ENCODE results near the gene RABL3. TPM values are rescaled to one million over a fixed set of nuclear protein-coding genes. Genes with fewer than 3 reads are reported as not detected.
A peak's percentile ranks its signal among the peaks of the same experiment; 100 is the strongest.
"Not testable (repeated sequence)": the region's sequence is repeated elsewhere in the genome, so short reads cannot be mapped to it uniquely, and the experiment has no call there.

Gene RABL3
- total and polyA plus RNA-seq, 8 donors: 2.0 to 27.7 (median 9.4) TPM

- intact Hi-C loops (cut with DNase I; ENCODE audit: low total_unique reads): no loop called here
- TF ChIP-seq POLR2A (IDR thresholded peaks at IDR 0.05): no peak
- TF ChIP-seq CTCF (IDR thresholded peaks at IDR 0.05): no peak
- TF ChIP-seq POLR2AphosphoS5 (IDR thresholded peaks at IDR 0.05): no peak
- no peak for TF ChIP-seq EP300 (IDR thresholded peaks at IDR 0.05)
- no peak overlapping the region for H3K4me3 ChIP-seq
- H3K9me3 ChIP-seq: no peaks in the 10 kb centered on the region
- H3K27me3 ChIP-seq: no peaks in the 10 kb centered on the region
- H3K4me1 ChIP-seq: no peaks in the 10 kb centered on the region
- no peak for DNase-seq
- no peak overlapping the region for H3K27ac ChIP-seq
- 85 to 94% (median 90%) methylated on average over 4 of the region's 4 CpGs for WGBS, 5 donors
- peaks cover 4 to 25% (median 16%) of the 10 kb centered on the region in 4 donors for H3K36me3 ChIP-seq
These were observed 11.5 kb downstream of the RABL3 start for GRCh38 chr3:120730576-120731542.

GRCh38 chr3:120726791-120727190 is 15.5 kb downstream of the RABL3 start:
- DNase-seq: no peak
- H3K36me3 ChIP-seq: peaks cover 4 to 25% (median 16%) of the 10 kb centered on the region in 4 donors
- no peaks in the 10 kb centered on the region for H3K9me3 ChIP-seq
- H3K27me3 ChIP-seq: no peaks in the 10 kb centered on the region
- H3K4me1 ChIP-seq: no peaks in the 10 kb centered on the region
- no peak for TF ChIP-seq EP300 (IDR thresholded peaks at IDR 0.05)
- TF ChIP-seq POLR2A (IDR thresholded peaks at IDR 0.05): no peak
- TF ChIP-seq POLR2AphosphoS5 (IDR thresholded peaks at IDR 0.05): no peak
- TF ChIP-seq CTCF (IDR thresholded peaks at IDR 0.05): no peak
- intact Hi-C loops (cut with DNase I; ENCODE audit: low total_unique reads): no loop called here
- no peak overlapping the region for H3K27ac ChIP-seq
- H3K4me3 ChIP-seq: no peak overlapping the region
- 86 to 94% (median 90%) methylated on average over 1 of the region's 1 CpG for WGBS, 5 donors

GRCh38 chr3:120719167-120719834 is 23.0 kb downstream of the RABL3 start:
- TF ChIP-seq POLR2AphosphoS5 (IDR thresholded peaks at IDR 0.05): peak; percentile 16 to 48 (median 32)
- TF ChIP-seq CTCF (IDR thresholded peaks at IDR 0.05): peak in 1 of 7 experiments; percentile 18
- H3K27me3 ChIP-seq; H3K36me3 ChIP-seq; intact Hi-C loops (cut with DNase I; ENCODE audit: low total_unique reads); H3K9me3 ChIP-seq: not testable (repeated sequence)
- peak overlapping the region; percentile 37 to 51 (median 48) for H3K4me3 ChIP-seq
- 27 to 65% (median 29%) methylated on average over 18 to 20 of the region's 20 CpGs for WGBS, 5 donors
- H3K4me1 ChIP-seq: peaks cover 0 to 13% (median 6%) of the 10 kb centered on the region in 4 donors
- peak overlapping the region in 4 of 5 donors; percentile 52 to 76 (median 67) for H3K27ac ChIP-seq
- DNase-seq: peak; percentile 61 to 86

GRCh38 chr3:120713262-120713661 is 29.1 kb downstream of the RABL3 start:
- intact Hi-C loops (cut with DNase I; ENCODE audit: low total_unique reads): no loop called here
- no peak overlapping the region for H3K27ac ChIP-seq
- no peaks in the 10 kb centered on the region for H3K9me3 ChIP-seq
- no peak for DNase-seq
- no peak overlapping the region for H3K4me3 ChIP-seq
- peaks cover 0 to 17% (median 14%) of the 10 kb centered on the region in 4 donors for H3K36me3 ChIP-seq
- no peak for TF ChIP-seq POLR2AphosphoS5 (IDR thresholded peaks at IDR 0.05)
- H3K27me3 ChIP-seq: no peaks in the 10 kb centered on the region
- H3K4me1 ChIP-seq: no peaks in the 10 kb centered on the region
